Spleen (tissue), 7 donors: Measurements from ENCODE around the gene HIPK2.

Experiments
- CTCF ChIP-seq, 11 experiments: fragments of 200-600 bp in 7 of 11; fragments of 450-650 bp in 4 of 11; sonication (generic) in 4 of 11; IDR thresholded peaks in 8 of 11; conservative IDR thresholded peaks in 3 of 11; 1 replicate in 7 of 11; 2 replicates in 4 of 11; pipeline versions ENCODE4 v1.4.0 to v1.8.0; 2016 to 2021; ENCODE audit warnings: antibody characterized with exemption in 11 of 11, inconsistent platforms in 4 of 11, mild to moderate bottlenecking in 1 of 11
- POLR2AphosphoS5 ChIP-seq, 3 donors: sonication (generic); formaldehyde crosslinking; IDR thresholded peaks; one replicate each; pipeline ENCODE4 v1.5.1; 2017; ENCODE audit warnings: antibody characterized with exemption in 3 of 3
- donor health status: DM: no; HTN: no; CAD: no; lungs with moderate emphysema.
- donor health status: DM: no; HTN: no; CAD: no.
- donor health status: DM: no; HTN: no; CAD: no.

DNA sequence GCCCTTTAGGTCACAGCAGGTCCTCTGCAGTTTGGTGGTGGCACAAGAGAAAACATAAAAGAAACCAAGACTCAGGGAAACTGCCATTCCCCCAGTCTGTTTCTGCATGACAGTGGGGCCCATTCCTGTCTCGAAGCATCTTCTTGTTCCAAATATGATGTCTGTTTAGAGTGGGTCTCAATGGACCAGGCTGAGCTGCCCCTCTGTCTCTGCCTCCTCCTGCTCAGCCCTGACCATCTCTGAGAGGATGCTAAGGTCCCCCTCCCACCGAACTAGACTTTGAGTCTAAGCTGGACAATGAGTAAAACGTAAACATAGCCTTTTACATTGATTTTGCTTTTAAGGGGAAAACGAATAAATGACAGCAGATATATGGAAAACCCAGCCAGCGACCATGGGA lies 213.9 kb downstream of the HIPK2 start:
- TF ChIP-seq CTCF (IDR thresholded peaks at IDR 0.05 in 8 of 11, conservative IDR thresholded peaks at IDR 0.05 in 3 of 11) (no peak), POLR2AphosphoS5 (IDR thresholded peaks at IDR 0.05) (no peak)
